SKM-1 (cell line): ENCODE measurements around the gene CCDC28B.

Experiments
- DNase-seq: peaks from one replicate; lab custom pipeline; 2025; ENCODE audit not compliant: unreplicated experiment; lab: John Stamatoyannopoulos, UW

CCDC28B gene

GRCh38 chr1:32220746-32221580, 20.6 kb downstream of the CCDC28B start:
- no peak for DNase-seq

GRCh38 chr1:32221581-32221979, 21.2 kb downstream of the CCDC28B start:
- DNase-seq: no peak

GRCh38 chr1:32221980-32222755, 21.8 kb downstream of the CCDC28B start, which contains the start of the genes EIF3I and TMEM234:
TSS of gene EIF3I (plus strand) at chr1:32222407. CDS start at chr1:32222442, 35 bp downstream.
TSS of gene TMEM234 (minus strand) at chr1:32222353. CDS start at chr1:32222322, 31 bp downstream.
- DNase-seq: peak; percentile 88

GRCh38 chr1:32223683-32224082, 23.3 kb downstream of the CCDC28B start:
- no peak for DNase-seq

- no peak for DNase-seq
Measured at GRCh38 chr1:32224285-32224684, 23.9 kb downstream of the CCDC28B start.

- DNase-seq: no peak
Measured at GRCh38 chr1:32228771-32229170, 28.4 kb downstream of the CCDC28B start.

- DNase-seq: no peak
Measured at GRCh38 chr1:32231843-32232432, 31.5 kb downstream of the CCDC28B start.

GRCh38 chr1:32232558-32233304, 32.3 kb downstream of the CCDC28B start:
- DNase-seq: no peak

GRCh38 chr1:32234792-32235191, 34.4 kb downstream of the CCDC28B start:
- DNase-seq: no peak

GRCh38 chr1:32239337-32239736, 38.9 kb downstream of the CCDC28B start:
- no peak for DNase-seq

GRCh38 chr1:32239790-32240139, 39.4 kb downstream of the CCDC28B start:
- DNase-seq: no peak

- DNase-seq: no peak
Measured at GRCh38 chr1:32240140-32240951, 40.0 kb downstream of the CCDC28B start.

- no peak for DNase-seq
Measured at GRCh38 chr1:32241001-32241763, 40.8 kb downstream of the CCDC28B start.

- no peak for DNase-seq
Measured at GRCh38 chr1:32242341-32242851, 42.0 kb downstream of the CCDC28B start.

- no peak for DNase-seq
Measured at GRCh38 chr1:32246888-32247273, 46.5 kb downstream of the CCDC28B start, which contains the start of gene FAM167B. TSS of gene FAM167B (plus strand) at chr1:32247222. CDS start at chr1:32247422, 200 bp downstream.

- DNase-seq: no peak
Measured at GRCh38 chr1:32247452-32247851, 47.1 kb downstream of the CCDC28B start.

GRCh38 chr1:32247983-32248889, 47.8 kb downstream of the CCDC28B start:
- peak; percentile 23 for DNase-seq
